IMR-90 (cell line): ENCODE data around the gene CATSPER3. TPM values are rescaled to one million over a fixed set of nuclear protein-coding genes. Genes with fewer than 3 reads are reported as not detected.

ENCODE experiments used
- ATAC-seq: fragments of 200-7000 bp; cut with Tn5 transposase; 2 replicates; pipeline ENCODE4 v1.9.1; 2020; ENCODE audit warnings: low read depth, mild to moderate bottlenecking, moderate library complexity
- BruUV-seq: library from RNA; stranded (reverse); fragments of 400-500 nt; replicated peaks from 2 replicates; lab custom pipeline; 2021; lab: Mats Ljungman, UMichigan
- CTCF ChIA-PET: fragments of 300-600 bp; formaldehyde crosslinking; extraction: SDS; loops from one replicate; lab custom pipeline; 2021; ENCODE audit warnings: antibody characterized with exemption; lab: Yijun Ruan, JAX
- POLR2A ChIA-PET: fragments of 300-600 bp; sonication (Branson Sonifier 250); formaldehyde crosslinking; loops from one replicate; lab custom pipeline; 2022; ENCODE audit warnings: antibody characterized with exemption; ENCODE audit not compliant: unreplicated experiment; lab: Charles Lee
- DNase-seq: peaks from one replicate; pipeline ENCODE4 v3.0.0; 2013
- H2AFZ ChIP-seq: replicated peaks from 2 replicates; pipeline ENCODE3; 2013; ENCODE audit warnings: low read length, mild to moderate bottlenecking; ENCODE audit not compliant: poor library complexity
- H2AK5ac ChIP-seq: 2 replicates; pipeline ENCODE4 v1.6.1; 2013; ENCODE audit warnings: low read depth, low read length, inconsistent platforms
- H2AK9ac ChIP-seq: replicated peaks from 2 replicates; pipeline ENCODE3; 2013; ENCODE audit warnings: mild to moderate bottlenecking, low read depth, low read length, moderate library complexity; ENCODE audit not compliant: poor library complexity
- H2BK120ac ChIP-seq: 2 replicates; pipeline ENCODE4 v1.6.1; 2013; ENCODE audit warnings: low read depth, low read length, inconsistent platforms
- H2BK15ac ChIP-seq: 3 replicates; pipeline ENCODE4 v1.6.1; 2013; ENCODE audit warnings: low read depth, low read length, inconsistent platforms
- H2BK20ac ChIP-seq: 2 replicates; pipeline ENCODE4 v1.6.1; 2013; ENCODE audit warnings: low read depth, mild to moderate bottlenecking, inconsistent platforms, low read length, moderate library complexity
- H2BK5ac ChIP-seq: 2 replicates; pipeline ENCODE4 v1.6.1; 2013; ENCODE audit warnings: mild to moderate bottlenecking, low read depth, low read length, inconsistent platforms; ENCODE audit not compliant: poor library complexity, severe bottlenecking
- H3K14ac ChIP-seq: replicated peaks from 2 replicates; pipeline ENCODE4 v1.6.1; 2013; ENCODE audit warnings: low read depth, low read length, inconsistent platforms
- H3K18ac ChIP-seq: 2 replicates; pipeline ENCODE4 v1.6.1; 2013; ENCODE audit warnings: low read depth, low read length, control low read depth
- H3K23ac ChIP-seq: 2 replicates; pipeline ENCODE4 v1.6.1; 2013; ENCODE audit warnings: low read depth, low read length, inconsistent platforms
- H3K27ac ChIP-seq: 2 replicates; pipeline ENCODE4 v1.5.1; 2013; ENCODE audit warnings: mild to moderate bottlenecking, control low read depth, low read length; ENCODE audit not compliant: insufficient read depth
- H3K27me3 ChIP-seq: 2 replicates; pipeline ENCODE4 v1.6.1; 2013; ENCODE audit warnings: low read length; ENCODE audit not compliant: control insufficient read depth, insufficient read depth
- H3K36me3 ChIP-seq: 2 replicates; pipeline ENCODE4 v1.6.1; 2013; ENCODE audit warnings: low read length, mixed read lengths; ENCODE audit not compliant: control insufficient read depth, insufficient read depth
- H3K4ac ChIP-seq: 2 replicates; pipeline ENCODE4 v1.6.1; 2013; ENCODE audit warnings: low read depth, low read length, inconsistent platforms
- H3K4me1 ChIP-seq: 2 replicates; pipeline ENCODE4 v1.6.1; 2013; ENCODE audit warnings: low read length, mixed read lengths; ENCODE audit not compliant: control insufficient read depth, insufficient read depth
- H3K4me2 ChIP-seq: 2 replicates; pipeline ENCODE4 v1.6.1; 2013; ENCODE audit warnings: low read depth, mild to moderate bottlenecking, control low read depth, low read length, moderate library complexity
- H3K4me3 ChIP-seq: 2 replicates; pipeline ENCODE4 v1.5.1; 2013; ENCODE audit warnings: low read depth, mild to moderate bottlenecking, control low read depth, low read length, moderate library complexity; ENCODE audit not compliant: insufficient read depth
- H3K56ac ChIP-seq: 2 replicates; pipeline ENCODE4 v1.6.1; 2013; ENCODE audit warnings: low read length, inconsistent platforms; ENCODE audit not compliant: insufficient read depth; ENCODE audit errors: extremely low read depth
- H3K79me1 ChIP-seq, 2 experiments: 2 replicates each; pipeline ENCODE4 v1.6.1; 2013; ENCODE audit warnings: low read length in 2 of 2, inconsistent platforms in 1 of 2, low read depth in 1 of 2
- H3K9ac ChIP-seq: 2 replicates; pipeline ENCODE4 v1.6.1; 2013; ENCODE audit warnings: low read depth, low read length, control low read depth
- H3K9me1 ChIP-seq: 2 replicates; pipeline ENCODE4 v1.6.1; 2013; ENCODE audit warnings: low read length, inconsistent platforms; ENCODE audit not compliant: insufficient read depth
- H3K9me3 ChIP-seq: 2 replicates; pipeline ENCODE4 v1.6.1; 2013; ENCODE audit warnings: low read length; ENCODE audit not compliant: control insufficient read depth, insufficient read depth
- H4K20me1 ChIP-seq: 2 replicates; pipeline ENCODE4 v1.6.1; 2013; ENCODE audit warnings: low read length, inconsistent platforms; ENCODE audit not compliant: insufficient read depth
- H4K5ac ChIP-seq: 2 replicates; pipeline ENCODE4 v1.6.1; 2013; ENCODE audit warnings: mild to moderate bottlenecking, low read depth, low read length, control low read depth
- H4K8ac ChIP-seq, 2 experiments: 2 replicates each; pipeline ENCODE4 v1.6.1; 2013; ENCODE audit warnings: low read depth in 2 of 2, low read length in 2 of 2, control low read depth in 1 of 2, inconsistent platforms in 1 of 2
- H4K91ac ChIP-seq: 2 replicates; pipeline ENCODE4 v1.6.1; 2013; ENCODE audit warnings: low read depth, low read length, inconsistent platforms; ENCODE audit not compliant: insufficient read depth
- BHLHE40 ChIP-seq: fragments of 150-350 bp; IDR thresholded peaks from 2 replicates; pipeline ENCODE4 v1.6.1; 2016; ENCODE audit warnings: mild to moderate bottlenecking, low read depth, low read length
- CHD1 ChIP-seq: IDR thresholded peaks from 2 replicates; pipeline ENCODE4 v1.6.1; 2012; ENCODE audit warnings: low read depth, low read length, improper control_type of control experiment
- ELK1 ChIP-seq: fragments of 150-350 bp; IDR thresholded peaks from 2 replicates; pipeline ENCODE4 v1.6.1; 2016; ENCODE audit warnings: low read depth, mild to moderate bottlenecking, low read length, moderate library complexity, borderline replicate concordance
- MAFK ChIP-seq: IDR thresholded peaks from 2 replicates; pipeline ENCODE4 v1.6.1; 2012; ENCODE audit warnings: low read depth, low read length, improper control_type of control experiment
- MAZ ChIP-seq: IDR thresholded peaks from 2 replicates; pipeline ENCODE4 v1.6.1; 2012; ENCODE audit warnings: low read depth, mild to moderate bottlenecking, low read length, improper control_type of control experiment, moderate library complexity, borderline replicate concordance
- NFE2L2 ChIP-seq: fragments of 150-350 bp; IDR thresholded peaks from 2 replicates; pipeline ENCODE4 v1.6.1; 2016; ENCODE audit warnings: low read depth, mild to moderate bottlenecking, low read length
- RAD21 ChIP-seq: IDR thresholded peaks from 2 replicates; pipeline ENCODE4 v1.6.1; 2012; ENCODE audit warnings: low read length, improper control_type of control experiment
- RCOR1 ChIP-seq: IDR thresholded peaks from 2 replicates; pipeline ENCODE4 v1.6.1; 2012; ENCODE audit warnings: mild to moderate bottlenecking, low read length, improper control_type of control experiment; ENCODE audit not compliant: insufficient replicate concordance
- RFX5 ChIP-seq: IDR thresholded peaks from 2 replicates; pipeline ENCODE4 v1.8.0; 2012; ENCODE audit warnings: low read depth, mild to moderate bottlenecking, low read length, moderate library complexity
- SMC3 ChIP-seq: fragments of 150-350 bp; IDR thresholded peaks from 2 replicates; pipeline ENCODE4 v1.6.1; 2016; ENCODE audit warnings: low read depth, mild to moderate bottlenecking, antibody characterized with exemption, low read length, moderate library complexity
- WGBS, 2 experiments: methylation state at CpG; one replicate each; pipeline versions ENCODE4 v1.1.5 to v1.1.7; 2013; ENCODE audit warnings: missing lambda C conversion rate in 2 of 2; ENCODE audit not compliant: insufficient read length in 1 of 2; ENCODE audit errors: extremely low coverage in 2 of 2; 5-methylcytosine and 5-hydroxymethylcytosine counted together
- dilution Hi-C: fragments of 300-500 bp; cut with HindIII; formaldehyde crosslinking; loops from one replicate; pipeline ENCODE4 v1.14.3; 2018; ENCODE audit warnings: low sequenced_read_pairs; ENCODE audit not compliant: unreplicated experiment
- in situ Hi-C: fragments of 300-500 bp; cut with MboI; formaldehyde crosslinking; loops from 3 replicates; pipeline ENCODE4 v1.14.3; 2019; ENCODE audit warnings: low sequenced_read_pairs, inconsistent platforms, mixed read lengths
- intact Hi-C: fragments of 100-400 bp; cut with micrococcal nuclease; formaldehyde crosslinking; loops from 2 replicates; pipeline ENCODE4 v1.10.0; 2022
- polyA plus RNA-seq, 3 experiments: library from polyadenylated mRNA; depleted of rRNA; stranded (reverse); fragments of >200 nt; gene quantifications; 2 replicates each; pipeline ENCODE4 v1.2.3, GENCODE V29; 2012; ENCODE audit warnings: low replicate concordance in 1 of 3
- total RNA-seq: library from RNA; depleted of rRNA; stranded (reverse); fragments of >200 nt; gene quantifications from 2 replicates; pipeline ENCODE4 v1.2.3, GENCODE V29; 2012
- TF ChIP-seq, protein P1 (sequence below): conservative IDR thresholded peaks from 2 replicates; pipeline ENCODE4 v1.5.1; 2012; ENCODE audit warnings: mild to moderate bottlenecking, low read depth, low read length, improper control_type of control experiment

The CATSPER3 gene
- total and polyA plus RNA-seq, 2 of the 4 experiments (the other 2 are of a cell fraction): under 0.01 to 0.12 TPM

GRCh38 chr5:134932508-134932907 is 35.2 kb upstream of the CATSPER3 start:
- no peak overlapping the region for H3K27ac ChIP-seq
- no peak overlapping the region for H2BK20ac ChIP-seq
- H2AK9ac ChIP-seq: no peak overlapping the region
- no peak overlapping the region for H3K23ac ChIP-seq
- H3K14ac ChIP-seq: no peak overlapping the region
- peaks cover 8% of the 10 kb centered on the region for H3K36me3 ChIP-seq
- no peak overlapping the region for H2AK5ac ChIP-seq
- DNase-seq (no peak), ATAC-seq (no peak)
- H2BK15ac ChIP-seq: no peak overlapping the region
- H3K9me3 ChIP-seq: no peaks in the 10 kb centered on the region
- no peaks in the 10 kb centered on the region for H4K20me1 ChIP-seq
- WGBS, 2 experiments: no CpG with 5 or more reads among the region's 3 CpGs
- no peak overlapping the region for H3K4me2 ChIP-seq
- no peaks in the 10 kb centered on the region; the same call in 1 of the 2 replicates for H3K9me1 ChIP-seq
- H3K4ac ChIP-seq: no peak overlapping the region
- no TSS peak for BruUV-seq
- H2BK5ac ChIP-seq: no peak overlapping the region
- H3K9ac ChIP-seq: no peak overlapping the region
- H3K4me3 ChIP-seq: no peak overlapping the region
- no peaks in the 10 kb centered on the region for H3K27me3 ChIP-seq
- in situ Hi-C loops: no loop called here
- no peak overlapping the region for H4K91ac ChIP-seq
- H3K18ac ChIP-seq: no peak overlapping the region
- dilution Hi-C loops: no loop called here
- intact Hi-C loops: loop anchor here (10.0 kb wide), 1 partner anchor 62 kb away; no protein-coding TSS in a partner anchor
- no peak for TF ChIP-seq ELK1
- TF ChIP-seq, protein P1, sequence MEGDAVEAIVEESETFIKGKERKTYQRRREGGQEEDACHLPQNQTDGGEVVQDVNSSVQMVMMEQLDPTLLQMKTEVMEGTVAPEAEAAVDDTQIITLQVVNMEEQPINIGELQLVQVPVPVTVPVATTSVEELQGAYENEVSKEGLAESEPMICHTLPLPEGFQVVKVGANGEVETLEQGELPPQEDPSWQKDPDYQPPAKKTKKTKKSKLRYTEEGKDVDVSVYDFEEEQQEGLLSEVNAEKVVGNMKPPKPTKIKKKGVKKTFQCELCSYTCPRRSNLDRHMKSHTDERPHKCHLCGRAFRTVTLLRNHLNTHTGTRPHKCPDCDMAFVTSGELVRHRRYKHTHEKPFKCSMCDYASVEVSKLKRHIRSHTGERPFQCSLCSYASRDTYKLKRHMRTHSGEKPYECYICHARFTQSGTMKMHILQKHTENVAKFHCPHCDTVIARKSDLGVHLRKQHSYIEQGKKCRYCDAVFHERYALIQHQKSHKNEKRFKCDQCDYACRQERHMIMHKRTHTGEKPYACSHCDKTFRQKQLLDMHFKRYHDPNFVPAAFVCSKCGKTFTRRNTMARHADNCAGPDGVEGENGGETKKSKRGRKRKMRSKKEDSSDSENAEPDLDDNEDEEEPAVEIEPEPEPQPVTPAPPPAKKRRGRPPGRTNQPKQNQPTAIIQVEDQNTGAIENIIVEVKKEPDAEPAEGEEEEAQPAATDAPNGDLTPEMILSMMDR: no peak
- TF ChIP-seq RCOR1: no peak
- no peak for TF ChIP-seq RAD21
- TF ChIP-seq SMC3: no peak
- TF ChIP-seq BHLHE40: no peak
- no peak for TF ChIP-seq MAZ
- no peak for TF ChIP-seq NFE2L2
- TF ChIP-seq RFX5: no peak
- TF ChIP-seq MAFK: no peak
- TF ChIP-seq CHD1: no peak
- H3K79me1 ChIP-seq: no peaks in the 10 kb centered on the region
- H4K8ac ChIP-seq: no peak overlapping the region
- no peak overlapping the region for H2BK120ac ChIP-seq
- H2AFZ ChIP-seq: no peak overlapping the region
- ChIA-PET POLR2A (no interaction called here), CTCF (no interaction called here)
- H3K56ac ChIP-seq: no peak overlapping the region
- no peaks in the 10 kb centered on the region for H3K4me1 ChIP-seq
- H4K5ac ChIP-seq: no peak overlapping the region
